ENCODE data around the gene FZD4.

Gene FZD4

GRCh38 chr11:86980086-86980796, 25.0 kb upstream of the FZD4 start:
- Histone ChIP-seq H3K36me3 (ENCODE audit: control insufficient read depth, insufficient read depth, low read length) (no peaks in the 10 kb centered on the region), H3K4me3 (replicated peaks; ENCODE audit: low read depth, low read length) (no peak overlapping the region), H3K27me3 (replicated peaks; ENCODE audit: control insufficient read depth, insufficient read depth, low read length) (no peaks in the 10 kb centered on the region)
- DNase-seq (ENCODE audit: extremely low read depth, insufficient read length), result no peak
- TF ChIP-seq, protein P1, sequence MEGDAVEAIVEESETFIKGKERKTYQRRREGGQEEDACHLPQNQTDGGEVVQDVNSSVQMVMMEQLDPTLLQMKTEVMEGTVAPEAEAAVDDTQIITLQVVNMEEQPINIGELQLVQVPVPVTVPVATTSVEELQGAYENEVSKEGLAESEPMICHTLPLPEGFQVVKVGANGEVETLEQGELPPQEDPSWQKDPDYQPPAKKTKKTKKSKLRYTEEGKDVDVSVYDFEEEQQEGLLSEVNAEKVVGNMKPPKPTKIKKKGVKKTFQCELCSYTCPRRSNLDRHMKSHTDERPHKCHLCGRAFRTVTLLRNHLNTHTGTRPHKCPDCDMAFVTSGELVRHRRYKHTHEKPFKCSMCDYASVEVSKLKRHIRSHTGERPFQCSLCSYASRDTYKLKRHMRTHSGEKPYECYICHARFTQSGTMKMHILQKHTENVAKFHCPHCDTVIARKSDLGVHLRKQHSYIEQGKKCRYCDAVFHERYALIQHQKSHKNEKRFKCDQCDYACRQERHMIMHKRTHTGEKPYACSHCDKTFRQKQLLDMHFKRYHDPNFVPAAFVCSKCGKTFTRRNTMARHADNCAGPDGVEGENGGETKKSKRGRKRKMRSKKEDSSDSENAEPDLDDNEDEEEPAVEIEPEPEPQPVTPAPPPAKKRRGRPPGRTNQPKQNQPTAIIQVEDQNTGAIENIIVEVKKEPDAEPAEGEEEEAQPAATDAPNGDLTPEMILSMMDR (IDR thresholded peaks at IDR 0.05; ENCODE audit: insufficient read depth, low read length, poor library complexity, severe bottlenecking), result no peak

- Histone ChIP-seq H3K4me3 (replicated peaks; ENCODE audit: low read depth, low read length) (no peak overlapping the region), H3K36me3 (ENCODE audit: control insufficient read depth, insufficient read depth, low read length) (no peaks in the 10 kb centered on the region), H3K27me3 (replicated peaks; ENCODE audit: control insufficient read depth, insufficient read depth, low read length) (no peaks in the 10 kb centered on the region)
- TF ChIP-seq, protein P1 (IDR thresholded peaks at IDR 0.05; ENCODE audit: insufficient read depth, low read length, poor library complexity, severe bottlenecking), result peak; percentile 67
- DNase-seq (ENCODE audit: extremely low read depth, insufficient read length), result no peak
These were observed 23.8 kb upstream of the FZD4 start for GRCh38 chr11:86978756-86979608.

DNA sequence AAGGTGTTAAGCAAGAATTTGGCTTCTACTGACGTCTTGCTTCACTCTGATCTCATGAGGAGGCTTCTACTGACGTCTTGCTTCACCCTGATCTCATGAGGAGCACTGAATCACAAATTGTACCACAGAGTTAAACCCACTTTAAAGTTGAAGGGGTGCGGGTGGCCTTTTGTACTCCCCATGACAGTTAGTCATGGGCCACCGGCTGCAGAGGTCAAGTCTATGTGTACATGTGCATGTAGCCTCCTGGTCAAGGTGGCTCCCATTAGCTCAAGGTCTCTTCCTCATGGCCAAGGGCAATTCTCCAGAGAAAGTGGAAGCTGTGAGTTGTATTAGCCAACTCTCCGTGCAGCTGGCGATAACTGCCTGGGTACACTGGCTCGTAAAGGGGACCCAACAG, 23.1 kb upstream of the FZD4 start:
- Histone ChIP-seq H3K36me3 (ENCODE audit: control insufficient read depth, insufficient read depth, low read length) (no peaks in the 10 kb centered on the region), H3K27me3 (replicated peaks; ENCODE audit: control insufficient read depth, insufficient read depth, low read length) (no peaks in the 10 kb centered on the region), H3K4me3 (replicated peaks; ENCODE audit: low read depth, low read length) (no peak overlapping the region)
- TF ChIP-seq, protein P1 (IDR thresholded peaks at IDR 0.05; ENCODE audit: insufficient read depth, low read length, poor library complexity, severe bottlenecking), result no peak
- DNase-seq (ENCODE audit: extremely low read depth, insufficient read length), result no peak

- DNase-seq (ENCODE audit: extremely low read depth, insufficient read length), result no peak
- Histone ChIP-seq H3K27me3 (replicated peaks; ENCODE audit: control insufficient read depth, insufficient read depth, low read length) (no peaks in the 10 kb centered on the region), H3K36me3 (ENCODE audit: control insufficient read depth, insufficient read depth, low read length) (no peaks in the 10 kb centered on the region), H3K4me3 (replicated peaks; ENCODE audit: low read depth, low read length) (no peak overlapping the region)
- TF ChIP-seq, protein P1 (IDR thresholded peaks at IDR 0.05; ENCODE audit: insufficient read depth, low read length, poor library complexity, severe bottlenecking), result no peak
These were observed 22.4 kb upstream of the FZD4 start for GRCh38 chr11:86977441-86978050.

DNA sequence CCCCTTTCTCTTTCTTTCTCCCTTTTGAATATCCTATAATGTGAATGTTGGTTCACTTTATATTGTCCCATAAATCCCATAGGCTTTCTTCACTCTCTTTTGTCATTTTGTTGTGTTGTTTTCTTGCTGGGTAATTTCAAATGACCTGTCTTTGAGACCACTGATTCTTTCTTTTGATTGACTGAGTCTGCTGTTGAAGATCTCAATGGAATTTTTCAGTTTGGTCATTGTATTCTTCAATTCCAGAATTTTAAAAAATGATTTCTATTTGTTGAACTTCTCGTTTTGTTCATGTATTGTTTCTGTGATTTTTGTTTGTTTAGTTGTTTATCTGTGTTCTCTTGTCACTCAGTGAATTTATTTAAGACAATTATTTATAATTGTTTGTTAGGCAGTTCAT, 17.5 kb upstream of the FZD4 start:
- H3K36me3 ChIP-seq (ENCODE audit: control insufficient read depth, insufficient read depth, low read length), result no peaks in the 10 kb centered on the region
- TF ChIP-seq, protein P1 (IDR thresholded peaks at IDR 0.05; ENCODE audit: insufficient read depth, low read length, poor library complexity, severe bottlenecking), result no peak
- no peak overlapping the region for H3K4me3 ChIP-seq (replicated peaks; ENCODE audit: low read depth, low read length)
- no peak for DNase-seq (ENCODE audit: extremely low read depth, insufficient read length)
- no peaks in the 10 kb centered on the region; the same call in 1 of the 2 replicates for H3K27me3 ChIP-seq (replicated peaks; ENCODE audit: control insufficient read depth, insufficient read depth, low read length)

Measured in GM06990 (cell line).